ENCODE results near the gene PIK3R1.

DNA sequence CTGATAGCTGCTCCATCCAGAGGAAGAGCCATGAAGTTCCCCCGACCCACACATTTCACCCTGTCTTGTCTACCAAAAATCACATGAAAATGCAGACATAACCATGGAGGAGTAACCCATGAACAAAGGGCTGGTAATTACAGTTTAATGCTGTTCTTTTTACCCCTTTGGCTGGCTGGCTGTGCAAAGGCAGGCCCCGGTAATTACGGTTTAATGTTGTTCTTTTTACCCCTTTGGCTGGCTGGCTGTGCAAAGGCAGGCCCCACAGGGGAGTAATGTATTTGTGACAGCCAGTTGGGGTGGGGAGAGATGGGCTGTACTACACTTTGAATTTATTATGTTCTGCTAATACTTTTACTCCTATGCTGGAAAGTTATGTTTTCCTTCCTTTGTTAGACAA lies 41.7 kb downstream of the PIK3R1 start:
- TF ChIP-seq POLR2A (IDR thresholded peaks at IDR 0.05; ENCODE audit: low read depth) (no peak), POLR2AphosphoS5 (IDR thresholded peaks at IDR 0.05) (no peak)
- TF ChIP-seq, protein P1, sequence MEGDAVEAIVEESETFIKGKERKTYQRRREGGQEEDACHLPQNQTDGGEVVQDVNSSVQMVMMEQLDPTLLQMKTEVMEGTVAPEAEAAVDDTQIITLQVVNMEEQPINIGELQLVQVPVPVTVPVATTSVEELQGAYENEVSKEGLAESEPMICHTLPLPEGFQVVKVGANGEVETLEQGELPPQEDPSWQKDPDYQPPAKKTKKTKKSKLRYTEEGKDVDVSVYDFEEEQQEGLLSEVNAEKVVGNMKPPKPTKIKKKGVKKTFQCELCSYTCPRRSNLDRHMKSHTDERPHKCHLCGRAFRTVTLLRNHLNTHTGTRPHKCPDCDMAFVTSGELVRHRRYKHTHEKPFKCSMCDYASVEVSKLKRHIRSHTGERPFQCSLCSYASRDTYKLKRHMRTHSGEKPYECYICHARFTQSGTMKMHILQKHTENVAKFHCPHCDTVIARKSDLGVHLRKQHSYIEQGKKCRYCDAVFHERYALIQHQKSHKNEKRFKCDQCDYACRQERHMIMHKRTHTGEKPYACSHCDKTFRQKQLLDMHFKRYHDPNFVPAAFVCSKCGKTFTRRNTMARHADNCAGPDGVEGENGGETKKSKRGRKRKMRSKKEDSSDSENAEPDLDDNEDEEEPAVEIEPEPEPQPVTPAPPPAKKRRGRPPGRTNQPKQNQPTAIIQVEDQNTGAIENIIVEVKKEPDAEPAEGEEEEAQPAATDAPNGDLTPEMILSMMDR (IDR thresholded peaks at IDR 0.05) = no peak
